Activated T-cell treated with anti-CD3 and anti-CD28 coated beads for 1 hour (primary cell): Measurements from ENCODE around the gene ASPHD1.
"Not testable (repeated sequence)": the region's sequence is repeated elsewhere in the genome, so short reads cannot be mapped to it uniquely, and the experiment has no call there.

Experiments used
- DNase-seq: peaks from one replicate; pipeline ENCODE4 v3.0.0-alpha.2; 2020; ENCODE audit warnings: low read depth

Gene ASPHD1

DNA sequence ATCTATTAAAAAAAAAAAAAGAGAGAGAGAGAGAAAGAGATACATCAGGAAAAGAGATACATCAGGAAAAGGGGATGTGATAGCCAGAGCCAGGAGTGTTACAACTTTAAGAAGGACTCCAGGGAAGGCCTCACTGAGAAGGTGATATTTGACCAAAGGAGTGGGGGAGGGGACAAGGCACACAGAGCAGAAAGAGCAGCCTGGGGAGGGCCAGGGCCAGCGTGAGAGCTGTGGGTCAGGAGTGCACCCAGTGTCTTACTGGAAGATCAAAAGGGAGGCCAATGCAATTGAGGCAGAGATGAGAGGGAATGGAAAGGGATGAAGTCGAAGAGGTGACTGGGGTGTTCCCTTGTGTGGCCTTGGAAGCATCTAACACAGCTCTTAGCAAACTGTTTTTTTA, 7.7 kb downstream of the ASPHD1 start:
- no peak for DNase-seq

DNA sequence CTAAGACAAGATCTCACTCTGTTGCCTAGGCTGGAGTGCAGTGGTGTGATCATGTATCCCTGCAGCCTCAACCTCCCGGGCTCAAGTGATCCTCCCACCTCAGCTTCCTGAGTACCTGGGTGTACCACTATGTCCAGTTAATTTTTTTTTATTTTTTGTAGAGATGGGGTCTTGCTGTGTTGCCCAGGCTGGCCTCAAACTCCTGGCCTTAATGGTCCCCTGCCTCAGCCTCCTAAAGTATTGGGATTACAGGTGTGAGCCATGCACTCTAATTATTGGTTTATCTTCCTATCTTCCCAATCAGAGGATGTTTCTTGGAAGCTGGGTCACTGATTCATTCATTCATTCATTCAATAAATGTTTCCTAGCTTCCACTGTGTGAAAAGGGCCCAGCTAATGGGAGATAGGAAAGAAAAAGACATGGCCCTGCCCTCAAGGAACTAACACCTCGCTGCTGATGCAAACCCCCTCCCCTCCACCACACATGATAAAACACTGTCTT, 8.5 kb downstream of the ASPHD1 start:
- no peak for DNase-seq

DNA sequence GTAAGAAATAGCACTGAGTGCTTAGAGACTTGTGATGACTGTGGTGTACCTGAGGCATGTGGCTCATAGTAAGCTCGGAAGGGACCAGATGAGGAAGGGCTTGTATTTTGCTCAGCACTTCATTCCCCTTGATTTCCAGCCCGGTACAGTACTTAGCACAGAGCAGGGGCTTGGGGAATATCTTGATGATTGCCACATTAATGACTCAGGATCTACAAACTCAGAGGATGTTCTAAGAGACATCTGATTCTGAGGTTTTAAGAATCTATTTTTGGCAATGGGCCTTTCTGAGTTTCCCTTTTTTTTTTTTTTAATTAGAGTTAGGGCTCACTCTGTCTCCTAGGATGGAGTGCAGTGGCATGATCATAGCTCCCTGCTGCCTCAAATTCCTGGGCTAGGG, 9.1 kb downstream of the ASPHD1 start:
- DNase-seq = no peak

DNA sequence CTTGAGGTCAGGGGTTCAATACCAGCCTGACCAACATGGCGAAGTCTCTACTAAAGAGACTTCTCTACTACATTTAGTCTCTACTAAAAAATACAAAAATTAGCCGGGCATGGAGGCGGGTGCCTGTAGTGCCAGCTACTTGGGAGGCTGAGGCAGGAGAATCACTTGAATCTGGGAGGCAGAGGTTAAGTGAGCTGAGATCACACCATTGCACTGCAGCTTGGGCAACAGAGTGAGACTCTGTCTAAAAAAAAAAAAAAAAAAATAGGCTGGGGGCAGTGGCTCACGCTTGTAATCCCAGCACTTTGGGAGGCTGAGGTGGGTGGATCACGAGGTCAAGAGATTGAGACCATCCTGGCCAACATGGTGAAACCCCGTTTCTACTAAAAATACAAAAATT, 9.6 kb downstream of the ASPHD1 start:
- not testable (repeated sequence) for DNase-seq

DNA sequence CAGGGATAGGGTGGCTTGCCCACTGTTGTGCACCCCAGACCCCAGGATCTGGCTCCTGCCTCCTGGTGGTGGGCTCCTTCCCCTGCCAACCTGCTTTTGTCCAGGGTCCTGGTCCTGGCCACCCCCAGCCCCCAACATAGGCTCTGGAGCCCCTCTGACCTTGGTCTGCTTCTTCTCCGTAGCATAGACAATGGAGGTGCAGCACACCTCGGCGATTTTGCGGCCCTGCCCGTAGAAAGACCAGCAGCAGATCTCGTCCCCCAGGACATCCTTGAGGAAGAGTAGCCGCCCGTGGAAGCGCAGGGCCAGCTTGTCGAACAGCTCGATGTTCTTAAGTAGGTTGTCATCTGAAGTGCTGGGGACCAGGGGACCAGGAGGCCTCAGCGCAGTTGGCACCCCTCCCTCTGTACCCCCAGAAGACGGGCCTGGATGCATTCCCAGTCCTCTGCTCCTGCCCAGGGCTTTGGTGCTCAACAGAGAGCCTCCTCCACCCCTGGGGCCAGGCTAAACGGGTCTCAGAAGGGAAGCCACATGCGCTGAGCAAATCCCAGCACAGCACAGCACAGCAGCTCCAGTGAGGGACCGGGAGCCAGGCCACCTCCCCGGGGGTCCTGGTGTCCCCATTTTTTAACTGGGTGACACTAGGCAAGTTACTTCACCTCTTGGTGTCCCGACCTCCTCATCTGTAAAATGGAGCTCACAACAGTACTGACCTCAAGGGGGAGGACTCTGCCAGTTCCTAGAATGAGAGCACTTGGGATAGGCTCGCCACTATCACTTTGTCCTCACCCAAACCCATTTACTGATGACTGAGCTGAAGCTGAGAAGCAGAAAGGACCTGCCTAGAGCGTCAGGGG, 10.8 kb downstream of the ASPHD1 start:
- DNase-seq = no peak

DNA sequence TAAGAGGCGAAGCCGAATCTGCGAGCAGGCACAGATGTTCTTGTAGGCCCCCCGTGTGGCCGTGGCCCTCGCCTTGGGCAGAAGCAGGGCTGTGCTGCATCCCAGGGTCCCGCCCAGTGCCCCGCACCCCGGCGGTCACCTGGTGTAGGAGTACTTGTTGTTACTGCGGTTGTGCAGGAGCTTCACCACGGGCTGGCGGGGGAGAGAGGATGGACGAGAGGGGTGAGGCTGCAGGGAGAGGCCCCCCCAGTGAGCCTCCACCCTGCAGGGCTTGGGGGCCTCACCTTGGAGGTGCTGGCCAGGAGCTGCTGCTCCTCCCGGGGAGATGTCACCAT, 11.4 kb downstream of the ASPHD1 start:
- no peak for DNase-seq

DNA sequence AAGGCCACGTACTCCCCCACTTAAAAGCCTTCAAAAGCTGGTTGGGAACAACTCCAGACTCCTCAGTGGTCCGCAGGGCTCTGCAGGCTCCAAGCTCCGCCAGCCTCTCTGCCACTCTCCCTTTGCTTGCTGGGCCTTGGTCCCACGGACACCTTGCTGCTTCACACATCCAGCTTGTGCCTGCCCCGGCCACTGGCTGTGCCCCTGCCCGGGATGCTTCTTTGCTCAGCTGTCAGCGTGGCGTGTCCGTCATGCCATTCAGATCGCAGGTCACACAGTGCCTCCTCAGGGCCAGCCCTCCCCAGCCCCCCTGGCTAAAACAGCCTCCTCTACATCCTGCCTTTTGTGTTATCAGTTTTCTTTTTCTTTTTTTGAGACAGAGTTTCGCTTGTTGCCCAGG, 11.8 kb downstream of the ASPHD1 start:
- no peak for DNase-seq

DNA sequence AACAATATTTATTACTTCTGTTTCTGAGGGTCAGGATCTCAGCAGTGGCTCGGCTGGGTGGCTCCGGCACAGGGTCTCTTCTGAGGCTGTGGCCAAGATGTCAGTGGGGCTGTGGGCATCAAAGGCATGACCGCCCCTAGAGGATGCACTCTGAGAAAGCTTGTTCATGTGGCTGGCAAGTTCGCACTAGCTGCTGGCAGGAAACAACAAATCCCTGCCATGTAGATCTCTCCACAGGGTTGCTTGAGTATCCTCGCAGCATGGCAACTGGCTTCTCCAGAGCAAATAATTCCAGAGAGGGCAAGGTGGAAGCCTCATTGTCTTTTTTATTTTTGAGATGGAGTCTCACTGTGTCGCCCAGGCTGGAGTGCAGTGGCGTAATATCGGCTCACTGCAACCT, 13.2 kb downstream of the ASPHD1 start:
- no peak for DNase-seq

DNA sequence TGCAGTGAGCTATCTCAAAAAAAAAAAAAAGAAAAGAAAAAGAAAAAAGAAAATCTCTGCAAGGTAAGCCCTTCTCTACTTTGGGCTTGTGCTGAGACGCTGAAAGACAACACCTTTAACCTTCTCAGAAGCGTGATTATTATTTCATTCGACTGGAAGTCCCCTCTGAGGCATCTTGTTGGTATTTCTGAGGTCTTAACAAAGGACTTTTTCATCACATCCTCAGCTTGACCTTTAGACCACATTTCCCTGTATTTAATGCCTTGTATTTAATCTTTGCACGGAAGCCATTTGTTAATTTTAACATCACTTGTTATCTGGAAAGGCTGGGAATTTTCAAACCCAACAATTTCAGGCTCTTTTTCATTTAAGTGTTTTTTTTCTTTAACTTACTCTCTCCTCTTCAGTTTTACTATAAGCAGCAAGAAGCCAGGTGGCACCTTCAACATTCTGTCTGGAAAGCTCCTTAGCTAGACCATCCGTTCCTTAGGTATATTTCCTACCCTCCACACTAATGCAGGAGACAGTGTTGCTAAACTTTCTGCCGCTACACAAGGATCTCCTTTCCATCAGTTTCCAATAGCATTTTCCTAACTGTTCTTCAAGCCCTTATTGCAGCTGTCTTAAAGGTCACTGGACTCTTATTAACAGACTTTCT, 15.4 kb downstream of the ASPHD1 start:
- no peak for DNase-seq

DNA sequence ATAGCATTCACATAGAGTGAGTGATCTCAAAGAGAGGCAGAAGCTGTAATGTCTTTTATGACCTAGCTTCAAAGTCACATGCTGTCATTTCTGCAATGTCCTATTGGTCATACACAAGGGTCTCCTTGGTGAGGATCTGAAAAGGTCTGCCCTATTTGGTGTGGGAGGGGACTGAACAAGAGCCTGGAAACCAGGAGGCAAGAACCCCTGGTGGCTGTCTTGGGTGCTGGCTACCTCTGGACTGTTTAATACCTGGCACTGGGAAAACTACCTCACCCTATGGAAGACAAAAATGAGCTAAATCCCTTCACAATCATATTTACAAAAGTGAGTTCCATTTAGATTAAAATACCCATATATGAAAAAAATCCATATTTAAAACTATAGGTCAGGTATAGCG, 16.7 kb downstream of the ASPHD1 start:
- no peak for DNase-seq

DNA sequence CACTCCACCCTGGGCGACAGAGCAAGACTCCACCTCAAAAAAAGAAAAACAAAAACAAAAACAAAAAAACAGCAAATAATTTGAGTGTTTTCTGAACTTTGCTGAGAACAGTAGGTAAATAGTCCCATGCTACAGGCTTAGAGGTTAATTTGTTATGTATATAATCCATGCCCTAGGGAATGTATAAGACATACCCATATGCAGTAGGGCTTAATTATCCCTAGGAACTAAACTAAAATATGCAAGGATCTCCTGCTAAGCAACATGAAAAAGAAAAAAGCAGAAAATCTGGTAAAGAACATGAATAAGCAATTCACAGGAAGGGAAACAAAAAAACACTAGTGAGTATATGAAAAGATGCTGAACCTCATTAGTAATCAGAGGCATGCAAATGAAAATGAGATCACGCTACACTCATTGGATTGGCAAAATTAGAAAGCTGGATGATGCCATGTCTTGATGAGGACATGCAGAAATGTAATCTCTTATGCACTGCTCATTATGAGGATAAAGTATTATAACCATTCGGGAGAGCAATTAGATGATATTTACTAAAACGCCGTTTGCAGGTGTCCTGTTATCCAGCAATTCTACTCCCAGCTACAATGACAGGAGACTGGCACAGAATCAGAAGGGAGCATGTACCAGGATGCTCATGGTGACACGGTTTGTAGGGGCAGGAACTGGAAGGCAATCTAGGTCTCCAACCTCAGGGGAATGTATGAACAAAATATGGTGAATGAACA, 20.2 kb downstream of the ASPHD1 start:
- DNase-seq = no peak

DNA sequence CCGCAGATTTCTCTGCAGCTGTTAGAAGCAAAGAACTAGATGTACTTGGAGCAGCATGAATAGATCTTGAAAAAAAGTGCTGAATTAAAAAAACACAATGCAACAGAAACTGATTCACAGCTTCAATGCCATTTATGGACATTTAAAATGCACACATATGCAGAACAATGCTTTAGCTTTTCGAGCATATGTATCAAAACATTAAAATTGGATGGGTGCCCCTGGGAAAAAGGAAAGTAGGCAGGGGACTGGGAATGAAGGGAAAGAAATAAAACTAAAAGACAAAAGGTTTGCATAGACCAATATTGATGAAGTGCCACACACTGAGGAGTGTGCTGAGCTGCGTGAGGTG, 20.7 kb downstream of the ASPHD1 start:
- DNase-seq = no peak

DNA sequence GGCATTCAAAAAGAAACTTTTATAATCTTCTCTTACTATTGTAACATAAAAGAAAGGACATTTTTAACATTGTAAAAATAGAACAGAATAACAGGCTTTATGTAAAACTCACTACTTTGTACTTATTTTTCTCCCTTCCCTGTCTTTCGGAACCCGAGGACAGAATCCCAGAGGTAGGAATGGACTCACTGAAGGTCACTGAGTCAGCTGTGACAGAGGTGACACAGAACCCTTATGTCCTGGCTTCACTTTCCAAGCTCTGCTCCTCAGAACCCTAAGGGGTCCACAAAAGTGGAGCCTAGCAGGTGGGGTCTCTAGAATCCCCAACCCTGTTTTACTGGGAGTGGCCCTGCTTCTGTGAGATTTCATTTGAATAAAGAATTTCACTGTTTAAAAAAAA, 22.0 kb downstream of the ASPHD1 start:
- DNase-seq = no peak

DNA sequence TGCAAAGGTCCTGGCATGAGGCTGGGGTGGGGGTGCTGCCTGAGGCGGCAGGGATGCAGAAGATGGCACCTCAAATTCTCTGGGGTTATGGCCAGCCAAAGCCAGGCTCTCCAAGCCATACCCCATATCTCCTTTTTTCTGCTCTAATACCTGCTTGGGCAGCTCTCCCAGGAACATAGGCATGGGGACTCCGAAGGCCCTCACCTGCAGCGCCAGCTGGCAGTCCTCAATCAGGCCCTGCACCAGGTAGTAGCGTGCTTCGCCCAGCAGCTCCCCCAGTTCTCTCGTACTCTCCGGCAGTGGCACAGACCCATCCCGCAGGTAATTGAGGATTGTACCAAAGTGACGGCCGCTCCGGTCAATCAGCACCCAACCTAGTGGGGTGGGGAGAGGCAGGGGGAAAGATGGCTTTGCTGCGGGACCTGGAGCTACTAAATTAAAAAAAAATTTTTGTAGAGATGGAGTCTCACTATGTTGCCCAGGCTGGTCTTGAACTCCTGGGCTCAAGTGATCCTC, 22.8 kb downstream of the ASPHD1 start:
- no peak for DNase-seq

DNA sequence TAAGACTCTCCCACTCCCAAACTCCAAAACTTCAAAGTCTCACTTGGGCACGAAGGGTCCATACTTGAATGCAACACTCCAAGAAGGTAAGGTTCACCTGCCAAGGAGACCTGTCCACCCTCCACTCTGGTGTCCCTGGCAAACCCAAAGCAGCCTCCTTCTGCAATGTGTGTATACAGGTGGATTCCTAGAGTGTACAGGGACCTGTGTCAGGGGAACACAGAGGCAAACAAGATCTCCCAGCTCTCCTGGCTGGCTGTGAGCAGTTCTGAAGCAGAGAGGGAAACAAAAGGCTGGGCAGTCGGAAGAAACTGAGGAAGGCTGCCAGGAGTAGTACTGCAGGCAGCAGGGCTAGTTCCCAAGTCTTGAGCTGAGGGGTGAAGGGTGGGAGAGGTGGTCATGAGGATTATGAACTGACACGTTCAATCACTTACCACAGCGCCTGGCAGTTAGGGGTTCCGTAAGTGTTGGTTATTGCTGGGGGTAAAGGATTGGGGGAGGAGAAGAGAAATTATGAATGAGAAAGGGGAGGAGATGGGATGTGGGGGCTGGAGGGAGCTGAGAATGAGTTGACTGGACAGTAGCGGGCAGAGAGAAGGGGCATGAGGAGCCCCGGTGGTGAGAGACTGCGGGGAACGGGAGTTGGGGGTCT, 24.9 kb downstream of the ASPHD1 start:
- DNase-seq = no peak

DNA sequence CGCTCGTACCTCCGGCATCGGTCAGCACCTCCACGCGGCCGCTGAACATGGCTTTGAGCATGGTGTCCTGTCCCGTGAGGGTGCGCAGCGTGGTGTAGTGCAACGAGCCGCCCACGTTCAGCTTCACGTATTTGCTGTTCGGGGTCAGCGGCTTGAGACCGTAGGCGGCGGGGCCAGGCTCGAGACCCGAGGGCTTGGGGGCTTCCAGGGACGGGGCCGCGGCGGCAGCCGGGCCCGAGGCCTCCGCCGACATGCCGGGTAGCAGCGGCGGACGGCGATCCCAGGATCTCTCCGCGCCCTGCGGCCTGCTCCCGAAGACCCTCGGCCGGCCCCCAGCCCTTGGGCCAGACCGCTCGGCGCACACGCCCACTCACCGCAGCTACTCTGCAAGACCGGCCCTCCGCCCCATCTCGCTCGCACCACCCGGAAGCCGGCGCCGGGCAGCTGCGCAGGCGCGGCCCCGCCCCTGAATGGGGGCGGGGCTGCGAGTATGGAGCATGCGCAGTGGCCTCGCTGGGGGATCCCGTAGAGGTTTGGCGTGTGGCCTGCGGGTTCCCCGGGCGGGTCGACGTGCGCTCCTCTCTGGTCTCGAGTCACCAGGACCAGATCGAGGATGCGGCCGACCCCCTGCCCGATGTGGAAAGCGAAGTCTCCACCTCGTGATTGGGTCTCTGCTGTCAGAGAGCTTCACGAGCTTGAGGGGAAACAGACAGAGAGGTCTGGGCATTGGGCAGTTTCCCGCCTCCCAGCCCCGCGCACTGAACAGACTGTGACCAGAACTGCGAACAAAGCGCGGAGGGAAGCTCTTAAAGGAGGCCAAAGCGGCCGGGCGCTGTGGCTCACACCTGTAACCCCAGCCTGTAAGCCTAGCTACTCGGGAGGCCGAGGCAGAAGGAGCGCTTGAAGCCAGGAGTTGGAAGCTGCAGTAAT, 25.8 kb downstream of the ASPHD1 start, which contains the start of gene KCTD13:
KCTD13 (minus strand) TSS at position 446 of the 930 bp plus-strand sequence; CDS start at position 253, 193 bp downstream.
- DNase-seq = peak; percentile 86

DNA sequence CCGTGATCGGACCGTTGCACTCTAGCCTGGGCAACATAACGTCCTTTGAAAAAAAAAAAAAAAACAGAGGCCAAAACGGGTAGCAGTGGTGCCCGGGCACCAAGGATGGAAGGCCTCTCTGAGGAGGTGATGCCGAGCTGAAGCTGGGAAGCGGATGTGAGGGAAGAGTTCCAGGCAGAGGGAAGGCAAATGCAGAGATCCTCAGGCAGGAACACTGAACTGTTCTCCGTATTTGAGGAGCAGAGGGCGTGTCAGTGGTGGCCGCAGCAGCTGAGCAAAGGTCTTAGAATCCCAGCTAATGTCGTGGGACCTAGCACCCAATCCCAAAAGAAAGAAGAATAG, 26.4 kb downstream of the ASPHD1 start:
- no peak for DNase-seq

DNA sequence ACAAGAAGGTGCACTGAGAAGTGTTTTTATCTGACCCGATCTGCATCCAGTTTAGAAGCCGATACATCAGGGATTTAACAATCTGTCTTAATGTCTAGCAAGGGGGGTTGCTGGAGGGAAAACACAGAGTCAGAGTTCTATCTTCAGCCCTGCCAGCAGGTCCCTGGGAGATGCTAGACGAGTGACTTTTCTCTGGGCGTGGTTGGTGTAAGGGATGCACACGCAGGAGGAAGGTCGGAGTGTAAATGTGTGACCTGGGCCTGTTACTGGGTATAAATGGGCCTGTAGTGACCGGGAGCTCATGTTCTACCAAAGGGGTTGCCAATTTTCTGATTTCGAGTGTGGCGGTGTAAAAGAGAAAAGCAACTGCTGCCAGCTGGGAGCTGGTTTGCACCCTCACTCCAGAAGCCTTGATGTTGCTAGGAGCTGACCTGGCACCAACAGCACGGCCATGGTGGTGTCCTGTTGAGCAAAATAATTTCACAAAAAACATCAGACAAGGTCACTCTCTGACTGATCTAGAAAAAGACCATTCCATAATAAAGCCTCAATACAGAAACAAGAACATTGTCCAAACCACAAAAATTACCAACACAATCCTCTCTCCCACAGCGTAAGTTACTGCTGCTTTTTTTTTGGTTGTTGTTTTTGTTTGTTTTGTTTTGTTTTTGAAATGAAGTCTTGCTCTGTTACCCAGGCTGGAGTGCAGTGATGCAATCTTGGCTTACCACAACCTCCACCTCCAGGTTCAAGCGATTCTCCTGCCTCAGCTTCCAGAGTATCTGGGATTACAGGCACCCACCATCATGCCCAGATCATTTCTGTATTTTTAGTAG, 27.0 kb downstream of the ASPHD1 start:
- no peak for DNase-seq

DNA sequence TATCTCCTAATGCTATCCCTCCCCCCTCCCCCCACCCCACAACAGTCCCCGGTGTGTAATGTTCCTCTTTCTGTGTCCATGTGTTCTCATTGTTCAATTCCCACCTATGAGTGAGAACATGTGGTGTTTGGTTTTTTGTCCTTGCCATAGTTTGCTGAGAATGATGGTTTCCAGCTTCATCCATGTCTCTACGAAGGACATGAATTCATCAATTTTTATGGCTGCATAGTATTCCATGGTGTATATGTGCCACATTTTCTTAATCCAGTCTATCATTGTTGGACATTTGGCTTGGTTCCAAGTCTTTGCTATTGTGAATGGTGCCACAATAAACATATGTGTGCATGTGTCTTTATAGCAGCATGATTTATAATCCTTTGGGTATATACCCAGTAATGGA, 31.5 kb downstream of the ASPHD1 start:
- DNase-seq = not testable (repeated sequence)

DNA sequence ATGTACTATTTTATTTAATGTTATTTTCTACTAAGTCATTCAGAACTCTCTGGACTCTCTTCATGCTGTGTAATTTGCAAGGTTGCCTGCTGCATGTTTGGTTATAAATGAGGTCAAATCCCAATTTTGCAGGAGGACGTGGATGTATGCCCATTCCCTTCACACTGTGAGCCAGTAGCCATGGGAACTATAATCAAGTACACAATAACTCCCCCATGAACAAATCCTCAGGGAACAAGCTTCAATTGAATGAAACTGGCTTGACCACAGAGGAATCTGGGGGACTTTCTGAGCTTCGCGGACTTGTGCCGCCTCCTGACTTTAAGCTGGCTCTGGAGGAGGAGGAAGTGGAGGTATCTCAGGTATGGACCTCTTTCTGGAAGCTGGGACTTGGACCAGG, 40.4 kb downstream of the ASPHD1 start:
- no peak for DNase-seq
